NCI-H1436 (cell line): Measurements from ENCODE around the gene P2RX6.
A peak's percentile ranks its signal among the peaks of the same experiment; 100 is the strongest.

Experiments used
- DNase-seq: peaks from one replicate; lab custom pipeline; 2025; lab: John Stamatoyannopoulos, UW

P2RX6 gene

DNA sequence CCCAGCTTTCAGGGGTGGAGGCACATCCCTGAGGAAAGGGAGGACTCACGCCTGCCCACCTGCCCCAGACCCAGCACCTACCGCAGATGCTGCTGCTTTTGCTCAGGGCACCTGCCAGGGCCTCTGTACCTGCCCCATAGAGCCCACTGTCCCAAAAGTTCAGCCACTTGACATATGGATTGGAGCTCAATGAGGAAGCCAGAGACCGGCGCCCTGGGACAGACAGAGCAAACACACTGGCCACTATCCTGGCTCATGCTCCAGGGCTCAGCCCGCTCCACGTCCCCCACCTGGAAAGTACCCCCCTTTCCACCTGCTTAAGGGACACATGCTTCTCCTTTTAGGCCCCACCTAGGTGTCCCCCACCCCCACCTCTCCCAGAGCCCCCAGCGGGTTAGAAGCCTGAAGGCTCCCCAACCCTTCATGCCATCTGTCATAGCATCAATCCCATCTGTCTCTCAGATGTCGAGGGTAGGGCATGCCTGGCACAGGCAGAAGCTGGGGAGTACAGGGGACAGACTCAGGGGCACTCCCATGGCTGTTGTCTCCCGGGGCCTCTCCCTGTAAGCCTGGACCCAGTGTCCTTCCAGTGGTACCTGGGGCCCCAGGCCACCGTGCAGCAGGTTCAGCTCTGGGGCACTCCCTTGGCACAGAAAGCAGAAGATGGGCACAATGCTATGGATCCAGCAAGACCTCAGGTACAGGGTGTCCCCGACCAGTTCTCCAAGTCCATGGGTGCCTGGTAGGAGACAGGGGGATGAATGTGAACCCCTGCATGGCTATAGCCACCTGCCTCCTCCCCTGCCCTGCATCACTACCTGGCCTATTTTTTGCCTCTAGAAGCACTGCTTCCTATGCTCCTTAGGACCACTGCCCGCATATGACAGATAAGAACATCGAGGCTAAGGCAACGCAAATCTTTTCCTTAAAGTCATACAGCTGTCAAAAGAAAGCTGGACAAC is 2.2 kb upstream of the P2RX6 start:
- DNase-seq, result no peak

GRCh38 chr22:21013657-21014201 is 1.2 kb upstream of the P2RX6 start:
- DNase-seq, result peak; percentile 6

DNA sequence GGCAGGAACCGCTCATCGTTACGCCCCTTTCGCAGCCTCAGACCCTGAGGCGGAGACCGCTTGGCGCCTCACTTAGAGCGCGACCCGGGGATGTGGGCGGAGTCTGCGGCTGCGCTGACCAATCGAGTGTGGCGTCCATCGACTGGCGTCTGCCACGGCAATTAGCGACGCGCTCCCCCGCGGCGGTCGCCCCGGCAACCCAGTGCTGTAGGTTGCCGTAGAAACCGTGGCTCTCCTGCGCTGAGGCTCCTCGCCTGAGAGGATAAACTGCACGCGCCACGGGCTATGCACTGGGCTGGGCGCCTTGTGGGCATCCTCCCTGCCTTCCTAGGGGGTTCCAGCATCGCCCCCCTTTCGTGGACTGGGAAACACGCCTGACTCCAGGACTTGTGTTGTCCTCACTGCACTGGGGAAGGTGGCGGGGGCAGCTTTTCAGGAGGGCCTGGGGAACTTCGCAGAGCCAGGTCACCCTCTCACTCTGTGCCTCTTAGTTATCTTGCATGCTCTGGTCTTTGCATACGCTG is 701 bp upstream of the P2RX6 start:
- peak; percentile 96 for DNase-seq

DNA sequence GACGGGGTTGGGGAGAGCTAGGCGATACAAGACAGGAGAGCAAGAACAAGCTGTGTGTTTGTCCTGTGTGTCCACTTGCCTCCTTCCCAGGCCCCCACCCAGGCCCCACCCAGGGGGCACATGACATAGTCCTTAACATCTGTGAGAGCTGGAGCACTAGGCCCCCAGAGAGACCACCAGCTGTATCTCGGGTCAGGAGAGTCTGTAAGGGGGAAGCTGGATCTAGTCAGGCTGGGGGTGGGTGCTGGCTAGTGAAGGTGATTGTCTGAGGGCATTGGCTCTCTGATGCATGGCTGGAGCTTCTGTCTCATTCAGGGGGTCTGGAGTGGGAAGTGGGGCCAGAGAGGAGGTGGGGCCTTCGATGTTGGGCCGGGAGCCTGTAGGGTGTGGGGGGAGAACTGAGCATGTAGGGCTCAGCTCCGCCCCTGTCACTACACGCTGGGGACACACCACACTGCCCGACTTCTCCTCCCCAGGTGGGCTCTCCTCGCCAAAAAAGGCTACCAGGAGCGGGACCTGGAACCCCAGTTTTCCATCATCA is 571 bp downstream of the P2RX6 start:
- DNase-seq, result no peak

DNA sequence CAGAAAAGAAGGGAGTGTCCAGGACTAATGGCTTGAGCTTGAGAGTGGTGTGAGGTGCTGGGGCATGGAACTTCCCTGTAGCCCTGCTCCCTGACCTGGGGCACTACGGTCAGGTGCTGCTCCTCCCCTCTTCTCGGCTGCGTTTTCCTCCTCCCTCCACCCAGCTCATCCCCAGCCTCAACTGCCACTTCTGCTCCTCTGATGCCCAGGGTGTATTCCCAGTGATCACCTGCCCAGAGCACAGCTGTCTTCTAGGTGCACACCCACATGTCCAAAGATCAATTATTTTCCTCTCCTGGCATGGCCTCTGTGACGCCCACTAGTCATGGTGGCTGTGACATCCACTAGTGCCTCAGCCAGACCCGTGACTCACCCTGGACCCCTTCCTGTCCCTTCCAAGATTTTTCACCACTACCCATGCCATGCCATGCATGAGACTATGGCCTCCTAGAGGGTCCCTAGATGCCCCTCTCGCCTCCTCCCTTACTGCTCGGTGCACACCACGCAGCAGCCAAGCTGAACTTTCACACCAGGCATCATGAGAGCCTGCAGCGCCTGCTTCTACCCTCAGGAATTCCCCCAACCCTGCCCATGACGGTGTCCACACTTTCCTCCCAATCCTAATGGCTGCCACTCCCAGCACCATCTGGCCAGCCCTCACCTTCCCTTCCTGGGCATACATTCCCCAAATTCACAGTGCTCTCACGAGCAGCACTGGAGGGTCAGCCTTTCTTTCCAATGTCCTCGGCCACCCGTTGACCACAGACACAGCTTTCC is 1.9 kb downstream of the P2RX6 start:
- DNase-seq, result no peak

GRCh38 chr22:21018314-21018713 is 3.3 kb downstream of the P2RX6 start:
- no peak for DNase-seq

GRCh38 chr22:21020802-21021429 is 6.0 kb downstream of the P2RX6 start:
- peak; percentile 32 for DNase-seq

DNA sequence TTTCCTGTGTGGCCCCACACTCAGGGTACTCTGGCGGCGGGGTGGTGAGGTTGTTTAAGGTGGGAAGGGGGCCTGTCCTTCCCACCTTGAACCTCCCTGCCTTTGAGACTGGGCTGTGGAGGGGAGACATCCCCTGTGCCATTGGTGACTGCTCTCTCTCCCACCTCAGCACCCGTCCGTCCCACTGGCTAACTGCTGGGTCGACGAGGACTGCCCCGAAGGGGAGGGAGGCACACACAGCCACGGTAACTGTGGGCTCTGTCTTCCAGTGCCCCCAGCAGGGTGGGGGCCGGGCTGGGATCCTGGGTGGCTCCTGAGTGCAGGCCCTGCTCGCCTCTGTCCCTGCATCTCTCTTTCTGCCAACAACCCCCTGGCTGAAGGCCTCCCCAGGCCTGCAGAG is 7.5 kb downstream of the P2RX6 start:
- no peak for DNase-seq

GRCh38 chr22:21022955-21023614 is 8.1 kb downstream of the P2RX6 start:
- DNase-seq, result no peak

DNA sequence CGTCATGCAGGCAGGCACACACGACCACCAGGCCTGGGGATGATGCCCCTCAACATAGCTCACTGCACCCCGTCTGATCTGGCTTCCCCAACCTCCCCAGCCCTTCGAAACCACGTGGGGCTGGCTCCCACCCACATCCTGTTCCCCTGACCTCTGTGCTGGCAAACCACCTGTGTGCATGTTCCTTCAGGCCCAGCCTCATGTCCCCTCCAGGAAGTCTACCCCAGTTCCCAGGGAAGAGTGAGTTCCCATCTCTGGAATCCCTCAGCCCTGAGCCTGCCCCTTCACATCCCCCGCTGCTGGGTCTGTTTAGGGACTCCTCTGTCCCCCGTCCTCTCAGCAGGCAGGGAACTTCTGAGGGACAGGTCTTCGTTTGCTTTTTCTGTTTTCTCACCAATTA is 10.3 kb downstream of the P2RX6 start:
- no peak for DNase-seq

DNA sequence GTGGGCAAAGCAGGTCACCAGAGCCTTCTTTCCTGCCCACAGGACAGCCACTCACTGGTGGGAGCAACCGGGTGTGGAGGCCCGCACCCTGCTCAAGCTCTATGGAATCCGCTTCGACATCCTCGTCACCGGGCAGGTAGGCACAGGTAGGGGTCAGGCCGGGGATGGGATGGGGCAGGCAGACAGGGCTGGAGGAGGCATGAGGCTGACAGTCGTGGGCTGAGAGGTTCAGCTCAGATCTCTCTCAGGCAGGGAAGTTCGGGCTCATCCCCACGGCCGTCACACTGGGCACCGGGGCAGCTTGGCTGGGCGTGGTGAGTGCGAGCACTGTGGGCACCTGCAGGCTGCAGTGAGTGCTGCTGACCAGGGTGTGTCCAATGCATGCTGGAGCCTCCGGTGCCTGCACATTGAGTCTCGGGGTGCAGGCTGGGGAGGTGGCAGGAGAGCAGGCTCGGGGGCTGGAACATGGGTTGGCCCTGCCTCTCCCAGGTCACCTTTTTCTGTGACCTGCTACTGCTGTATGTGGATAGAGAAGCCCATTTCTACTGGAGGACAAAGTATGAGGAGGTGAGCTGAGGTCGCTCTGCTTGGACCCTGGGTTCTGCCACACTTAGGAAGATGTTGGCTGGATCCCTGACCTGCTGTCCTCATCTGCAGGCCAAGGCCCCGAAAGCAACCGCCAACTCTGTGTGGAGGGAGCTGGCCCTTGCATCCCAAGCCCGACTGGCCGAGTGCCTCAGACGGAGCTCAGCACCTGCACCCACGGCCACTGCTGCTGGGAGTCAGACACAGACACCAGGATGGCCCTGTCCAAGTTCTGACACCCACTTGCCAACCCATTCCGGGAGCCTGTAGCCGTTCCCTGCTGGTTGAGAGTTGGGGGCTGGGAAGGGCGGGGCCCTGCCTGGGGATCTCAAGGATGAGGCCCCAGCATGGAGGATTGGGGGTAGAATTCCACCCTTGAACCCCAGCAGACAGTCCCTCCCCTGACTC is 11.1 kb downstream of the P2RX6 start:
- no peak for DNase-seq

DNA sequence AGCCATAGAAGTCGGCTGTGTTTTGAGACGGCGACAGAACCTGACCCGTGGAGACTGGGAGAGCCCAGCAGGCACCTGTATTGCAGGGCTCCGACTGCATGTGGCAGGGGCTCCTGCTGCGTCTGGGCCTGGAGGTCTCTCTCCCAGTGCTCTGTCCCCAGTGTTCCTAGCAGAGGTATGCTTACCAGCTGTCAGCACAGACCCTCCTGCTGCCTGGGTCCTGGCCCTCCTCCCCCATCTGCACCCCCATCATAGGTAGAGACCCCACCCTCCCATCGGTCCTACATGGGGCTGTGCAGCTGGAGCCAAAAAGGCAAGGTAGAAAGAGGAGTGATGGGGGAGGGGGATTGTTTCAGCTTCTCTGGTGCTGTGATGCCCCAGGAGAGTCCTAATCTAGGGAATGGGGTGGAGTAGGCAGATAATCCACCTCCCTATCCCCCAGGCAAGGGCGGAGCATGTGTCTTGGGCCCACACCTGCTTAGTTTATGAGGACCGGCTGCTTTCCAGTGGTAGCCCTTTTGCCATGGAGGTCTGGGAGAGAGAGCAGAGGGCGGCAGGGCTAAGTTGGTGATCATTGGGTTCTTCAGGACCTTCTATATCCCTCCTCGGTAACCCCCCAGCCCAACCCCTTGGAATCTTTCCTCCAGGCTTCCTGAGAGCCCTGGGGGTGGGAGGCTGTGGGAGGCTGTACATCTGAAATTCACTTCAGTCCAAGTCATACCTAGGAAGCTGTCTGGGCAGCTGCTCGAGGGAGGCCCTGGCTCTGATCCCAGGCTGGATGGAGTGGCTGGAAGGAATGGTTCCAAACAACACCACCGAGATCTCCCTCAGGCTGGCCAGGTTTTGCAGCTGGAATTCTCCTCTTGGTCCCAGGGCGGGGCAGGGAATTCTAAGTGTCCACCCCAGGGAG is 12.1 kb downstream of the P2RX6 start:
- no peak for DNase-seq

DNA sequence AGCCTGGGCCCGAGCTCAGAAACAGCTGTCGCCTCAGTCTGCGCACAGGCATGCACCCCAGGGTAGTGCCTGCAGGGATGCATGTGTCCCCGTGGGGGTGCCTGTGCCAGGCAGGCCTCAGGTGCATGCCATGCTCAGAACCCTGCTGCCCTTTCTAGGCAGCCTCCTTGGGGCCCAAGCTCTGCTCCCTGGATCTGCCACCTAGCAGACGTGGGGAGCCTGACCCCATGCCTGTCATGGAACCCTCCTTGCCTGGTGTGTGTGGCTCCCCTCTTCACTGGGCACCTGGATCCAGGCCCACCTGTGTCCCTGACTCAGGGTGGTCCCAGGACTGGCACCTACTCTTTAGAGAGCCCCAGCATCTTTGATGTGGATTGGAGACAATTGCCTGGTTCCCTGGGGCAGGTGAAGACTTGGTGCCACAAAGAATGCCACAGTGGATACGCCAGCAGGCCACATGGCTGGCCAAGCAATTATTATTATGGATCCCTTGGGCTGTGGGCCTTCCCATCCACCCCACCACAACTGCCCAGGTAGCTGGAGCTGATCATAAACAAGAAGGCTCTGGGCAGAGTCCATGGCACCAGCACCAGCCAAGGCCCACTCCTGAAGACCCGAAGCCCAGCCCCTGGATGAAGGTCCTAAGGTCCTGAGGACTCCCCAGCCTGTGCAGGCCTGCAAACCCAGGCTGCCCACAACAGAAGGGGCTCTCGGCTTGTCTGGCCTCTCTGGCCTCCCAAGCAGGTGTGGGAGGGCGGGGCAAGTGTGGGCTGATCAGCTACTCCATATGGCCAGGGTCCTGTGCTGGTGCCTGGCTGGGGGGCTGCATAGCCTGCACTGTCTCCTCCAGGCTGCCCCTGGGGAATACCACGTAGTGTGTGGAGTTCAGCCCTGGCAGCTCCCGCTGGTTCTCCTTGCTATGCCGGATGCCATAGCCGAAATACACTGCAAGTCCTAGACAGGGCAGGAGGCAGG is 13.6 kb downstream of the P2RX6 start:
- no peak for DNase-seq

DNA sequence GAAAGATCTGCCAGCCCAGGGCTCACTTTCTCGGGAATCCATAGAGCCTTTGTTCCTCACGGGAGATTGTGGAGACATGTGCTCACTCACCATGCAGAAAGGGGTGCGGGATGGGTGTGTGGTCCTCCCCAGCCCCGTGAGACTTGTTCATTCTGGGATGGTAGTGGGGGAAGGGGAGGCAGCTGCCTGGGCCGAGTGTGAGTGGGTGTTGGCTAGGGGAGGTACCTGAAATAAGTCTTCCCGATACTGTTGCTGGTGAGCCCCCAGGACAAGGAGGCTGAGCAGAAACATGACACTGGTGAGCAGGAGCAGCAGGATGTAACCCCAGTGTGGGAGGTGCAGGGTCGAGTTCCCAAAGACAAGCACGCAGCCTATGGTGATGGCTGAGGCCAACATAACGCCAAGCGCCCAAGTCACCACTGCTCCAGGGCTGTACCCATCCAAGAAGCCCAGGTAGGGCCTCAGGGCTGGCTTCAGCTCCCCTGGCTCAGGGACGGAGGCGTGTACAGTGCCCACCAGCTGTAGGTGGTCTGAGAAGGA is 14.6 kb downstream of the P2RX6 start:
- no peak for DNase-seq

DNA sequence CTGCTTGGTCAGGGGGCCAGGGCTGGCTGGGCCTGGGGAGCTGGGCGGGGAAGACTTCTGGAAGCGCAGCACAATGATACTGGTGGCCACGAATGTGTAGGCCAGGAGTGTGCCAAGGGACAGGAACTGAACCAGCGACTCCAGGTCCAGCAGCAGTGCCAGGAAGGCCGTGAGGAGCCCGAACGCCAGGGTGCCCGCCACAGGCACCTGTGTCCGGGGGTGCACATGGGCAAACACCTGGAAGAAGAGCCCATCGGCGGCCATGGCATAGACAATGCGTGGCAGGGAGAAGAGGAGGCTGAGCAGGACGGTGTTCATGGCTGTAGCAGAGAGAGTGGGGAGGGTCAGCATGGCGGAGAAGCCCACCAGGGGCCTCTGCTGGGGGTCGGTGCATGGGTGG is 15.1 kb downstream of the P2RX6 start:
- no peak for DNase-seq

- no peak for DNase-seq
These were observed 15.9 kb downstream of the P2RX6 start for GRCh38 chr22:21030621-21031544.
